Thymus (tissue), 11 donors: ENCODE measurements around the gene FGFBP1. TPM values are rescaled to one million over a fixed set of nuclear protein-coding genes. Genes with fewer than 3 reads are reported as not detected.

Experiments used
- DNase-seq, 9 donors: peaks; one replicate each; pipeline ENCODE4 v3.0.0-alpha.2; 2013; ENCODE audit warnings: low spot score in 9 of 9, low read depth in 6 of 9, missing footprints in 1 of 9
- H3K27ac ChIP-seq, 2 donors: one replicate each; pipeline ENCODE4 v1.5.1; 2013; ENCODE audit warnings: control low read depth in 1 of 2, low read depth in 1 of 2, low read length in 1 of 2, mild to moderate bottlenecking in 1 of 2, moderate library complexity in 1 of 2
- H3K27me3 ChIP-seq, 2 donors: one replicate each; pipeline ENCODE4 v1.5.1; 2013; ENCODE audit warnings: low read length in 1 of 2; ENCODE audit not compliant: control insufficient read depth in 2 of 2, insufficient read depth in 1 of 2
- H3K36me3 ChIP-seq, 2 donors: one replicate each; pipeline ENCODE4 v1.5.1; 2013; ENCODE audit warnings: low read length in 1 of 2, mild to moderate bottlenecking in 1 of 2, moderate library complexity in 1 of 2; ENCODE audit not compliant: control insufficient read depth in 2 of 2, insufficient read depth in 2 of 2
- H3K4me1 ChIP-seq, 2 donors: one replicate each; pipeline ENCODE4 v1.5.1; 2013; ENCODE audit warnings: low read length in 2 of 2; ENCODE audit not compliant: control insufficient read depth in 2 of 2, insufficient read depth in 2 of 2
- H3K4me3 ChIP-seq, 2 donors: one replicate each; pipeline ENCODE4 v1.5.1; 2013; ENCODE audit warnings: low read length in 2 of 2, control low read depth in 1 of 2, mild to moderate bottlenecking in 1 of 2
- H3K9me3 ChIP-seq, 2 donors: one replicate each; pipeline ENCODE4 v1.5.1; 2013; ENCODE audit warnings: low read length in 1 of 2, mild to moderate bottlenecking in 1 of 2; ENCODE audit not compliant: control insufficient read depth in 2 of 2, insufficient read depth in 1 of 2
- WGBS: extraction: QIAGEN DNeasy Blood & Tissue Kit; methylation state at CpG from one replicate; pipeline ENCODE4 v1.1.7; 2013; 5-methylcytosine and 5-hydroxymethylcytosine counted together
- polyA plus RNA-seq: library from polyadenylated mRNA; stranded (reverse); fragments of 200-250 nt; gene quantifications from one replicate; pipeline ENCODE4 v1.2.3, GENCODE V29; 2013
- total RNA-seq: library from RNA; stranded (reverse); fragments of 120-200 nt; gene quantifications from one replicate; pipeline ENCODE4 v1.2.4, GENCODE V29; 2013
- donor health status: healthy.

The FGFBP1 gene
- total and polyA plus RNA-seq, 2 donors, result 0.52 to 0.57 TPM

DNA sequence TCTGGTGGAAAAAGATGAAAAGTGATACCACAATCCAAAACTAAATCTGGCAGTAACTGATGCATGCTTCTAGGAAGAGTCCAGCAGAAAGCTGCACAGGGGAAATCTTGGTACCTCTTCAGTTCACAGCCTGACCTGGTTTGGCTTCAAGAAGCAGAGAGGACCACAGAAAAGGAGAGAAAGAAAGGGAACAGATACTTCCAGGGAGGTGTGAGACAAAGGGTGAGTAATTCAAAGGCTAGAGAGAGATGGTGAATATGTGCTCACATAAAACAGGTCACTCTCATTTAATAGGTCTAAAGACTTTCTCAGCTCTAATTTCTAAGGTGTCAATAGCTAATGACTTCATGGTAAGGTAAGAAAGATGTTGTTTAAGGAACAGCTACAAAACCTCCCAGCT, 13.2 kb upstream of the FGFBP1 start:
- Histone ChIP-seq H3K27ac (no peak overlapping the region), H3K9me3 (peaks cover 0 to 3% of the 10 kb centered on the region in 2 donors), H3K36me3 (no peaks in the 10 kb centered on the region), H3K4me3 (no peak overlapping the region), H3K27me3 (no peaks in the 10 kb centered on the region), H3K4me1 (no peaks in the 10 kb centered on the region)
- no peak for DNase-seq

GRCh38 chr4:15948826-15949225, 10.3 kb upstream of the FGFBP1 start:
- H3K9me3 ChIP-seq, result no peaks in the 10 kb centered on the region
- H3K27me3 ChIP-seq, result no peaks in the 10 kb centered on the region
- DNase-seq, result no peak
- 91% methylated on average over 9 of the region's 9 CpGs for WGBS
- no peak overlapping the region for H3K27ac ChIP-seq
- no peaks in the 10 kb centered on the region for H3K4me1 ChIP-seq
- H3K36me3 ChIP-seq, result no peaks in the 10 kb centered on the region
- no peak overlapping the region for H3K4me3 ChIP-seq

GRCh38 chr4:15947684-15948083, 9.1 kb upstream of the FGFBP1 start:
- 98% methylated on average over 8 of the region's 8 CpGs for WGBS
- Histone ChIP-seq H3K4me1 (no peaks in the 10 kb centered on the region), H3K27ac (no peak overlapping the region), H3K36me3 (no peaks in the 10 kb centered on the region), H3K4me3 (no peak overlapping the region), H3K27me3 (no peaks in the 10 kb centered on the region), H3K9me3 (no peaks in the 10 kb centered on the region)
- no peak for DNase-seq

DNA sequence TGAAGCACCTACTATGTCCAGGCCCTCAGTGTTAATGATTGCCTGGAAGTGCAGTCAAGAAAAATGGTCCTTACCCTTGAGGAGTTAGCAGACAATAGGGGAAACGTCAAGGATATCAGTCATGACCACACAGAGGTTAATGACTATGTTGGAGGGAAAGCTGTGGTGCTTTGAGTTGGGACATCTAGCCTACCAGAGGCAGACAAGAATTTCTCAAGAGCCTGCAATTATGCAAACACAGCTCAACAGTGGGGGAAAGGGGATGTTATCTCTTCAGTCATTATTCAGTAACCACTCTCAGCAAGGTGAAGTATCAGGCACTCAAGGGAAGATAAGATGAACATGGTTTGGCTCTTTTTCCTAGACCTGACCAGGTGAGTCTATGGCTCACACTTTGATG, 7.0 kb upstream of the FGFBP1 start:
- Histone ChIP-seq H3K4me3 (no peak overlapping the region), H3K36me3 (no peaks in the 10 kb centered on the region), H3K9me3 (no peaks in the 10 kb centered on the region), H3K27me3 (no peaks in the 10 kb centered on the region), H3K27ac (no peak overlapping the region), H3K4me1 (no peaks in the 10 kb centered on the region)
- WGBS, result 92% methylated on average over 1 of the region's 1 CpG
- DNase-seq, result no peak

- WGBS, result 93% methylated on average over 2 of the region's 2 CpGs
- no peaks in the 10 kb centered on the region for H3K27me3 ChIP-seq
- H3K9me3 ChIP-seq, result no peaks in the 10 kb centered on the region
- no peaks in the 10 kb centered on the region for H3K36me3 ChIP-seq
- H3K4me1 ChIP-seq, result no peaks in the 10 kb centered on the region
- no peak overlapping the region for H3K27ac ChIP-seq
- H3K4me3 ChIP-seq, result no peak overlapping the region
- peak in 1 of 9 donors; percentile 13 for DNase-seq
These were observed 6.4 kb upstream of the FGFBP1 start for GRCh38 chr4:15944895-15945294.

- Histone ChIP-seq H3K27ac (no peak overlapping the region), H3K36me3 (no peaks in the 10 kb centered on the region), H3K27me3 (peaks cover 0 to 3% of the 10 kb centered on the region in 2 donors), H3K4me3 (no peak overlapping the region), H3K9me3 (no peaks in the 10 kb centered on the region), H3K4me1 (no peaks in the 10 kb centered on the region)
- WGBS, result 98% methylated on average over 1 of the region's 1 CpG
- DNase-seq, result no peak
These were observed 3.7 kb upstream of the FGFBP1 start for GRCh38 chr4:15942283-15942682.

- H3K4me3 ChIP-seq, result no peak overlapping the region
These were observed 358 bp downstream of the FGFBP1 start for GRCh38 chr4:15938182-15938581.

DNA sequence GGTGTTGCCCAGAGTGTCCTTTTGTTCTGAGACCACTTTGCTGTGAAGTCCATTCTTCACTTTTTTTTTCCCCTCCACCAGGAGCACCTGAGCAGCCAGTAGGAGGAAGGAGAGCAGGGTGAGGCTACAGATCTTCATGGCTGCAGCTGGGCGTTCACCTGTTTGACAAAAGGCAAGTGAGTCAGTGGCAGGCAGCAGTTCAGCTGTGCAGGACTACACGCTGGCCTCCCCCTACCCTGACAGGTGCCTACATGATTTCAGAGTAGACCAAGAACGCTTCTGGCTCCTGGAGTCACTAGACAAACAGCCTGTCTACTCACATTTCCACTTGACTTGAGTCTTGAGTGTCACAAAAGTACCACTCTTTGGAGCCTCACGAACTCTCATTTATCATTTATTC, 2.0 kb downstream of the FGFBP1 start:
- H3K36me3 ChIP-seq, result no peaks in the 10 kb centered on the region
- WGBS, result 78% methylated on average over 4 of the region's 4 CpGs
- H3K4me3 ChIP-seq, result no peak overlapping the region
- H3K4me1 ChIP-seq, result no peaks in the 10 kb centered on the region
- no peak for DNase-seq
- no peaks in the 10 kb centered on the region for H3K9me3 ChIP-seq
- peaks cover 0 to 3% of the 10 kb centered on the region in 2 donors for H3K27me3 ChIP-seq
- H3K27ac ChIP-seq, result no peak overlapping the region

More at GRCh38 chr4:15938182-15938581, 358 bp downstream of the FGFBP1 start:
- no peaks in the 10 kb centered on the region for H3K9me3 ChIP-seq
- H3K4me1 ChIP-seq, result no peaks in the 10 kb centered on the region
- DNase-seq, result no peak
- WGBS, result 77% methylated on average over 8 of the region's 8 CpGs
- peaks cover 0 to 3% of the 10 kb centered on the region in 2 donors for H3K27me3 ChIP-seq
- H3K27ac ChIP-seq, result no peak overlapping the region
- no peaks in the 10 kb centered on the region for H3K36me3 ChIP-seq

GRCh38 chr4:15935504-15936402, 2.8 kb downstream of the FGFBP1 start:
- H3K4me1 ChIP-seq, result peaks cover 0 to under 1% of the 10 kb centered on the region in 2 donors
- H3K27me3 ChIP-seq, result peaks cover 0 to 3% of the 10 kb centered on the region in 2 donors
- no peak for DNase-seq
- no peak overlapping the region for H3K4me3 ChIP-seq
- WGBS, result 94% methylated on average over 10 of the region's 10 CpGs
- H3K36me3 ChIP-seq, result no peaks in the 10 kb centered on the region
- H3K27ac ChIP-seq, result no peak overlapping the region
- H3K9me3 ChIP-seq, result no peaks in the 10 kb centered on the region
